HFF-Myc (cell line): Measurements from ENCODE around the gene FGF18.

Experiments used
- DNase-seq: peaks from one replicate; pipeline ENCODE4 v3.0.0-alpha.2; 2011; ENCODE audit warnings: low read depth; ENCODE audit errors: extremely low read depth
- H3K4me3 ChIP-seq: replicated peaks from 2 replicates; pipeline ENCODE4 v1.5.1; 2011; ENCODE audit warnings: low read depth, mild to moderate bottlenecking, control low read depth, low read length
- CTCF ChIP-seq: IDR thresholded peaks from 2 replicates; pipeline ENCODE4 v1.5.1; 2012; ENCODE audit warnings: mild to moderate bottlenecking, low read depth, low read length, control low read depth; ENCODE audit errors: missing control alignments

Gene FGF18

GRCh38 chr5:171431251-171431777, 11.9 kb downstream of the FGF18 start:
- no peak for TF ChIP-seq CTCF
- DNase-seq: no peak
- no peak overlapping the region for H3K4me3 ChIP-seq

- TF ChIP-seq CTCF: no peak
- DNase-seq: no peak
- no peak overlapping the region for H3K4me3 ChIP-seq
Measured at GRCh38 chr5:171432076-171432475, 12.6 kb downstream of the FGF18 start.

GRCh38 chr5:171432583-171433351, 13.3 kb downstream of the FGF18 start:
- H3K4me3 ChIP-seq: no peak overlapping the region
- TF ChIP-seq CTCF: no peak
- no peak for DNase-seq

- H3K4me3 ChIP-seq: no peak overlapping the region
- no peak for DNase-seq
- TF ChIP-seq CTCF: no peak
Measured at GRCh38 chr5:171433352-171433698, 13.9 kb downstream of the FGF18 start.

GRCh38 chr5:171433982-171434676, 14.7 kb downstream of the FGF18 start:
- DNase-seq: no peak
- TF ChIP-seq CTCF: no peak

GRCh38 chr5:171434874-171435273, 15.4 kb downstream of the FGF18 start:
- no peak for TF ChIP-seq CTCF
- H3K4me3 ChIP-seq: no peak overlapping the region
- no peak for DNase-seq

More at GRCh38 chr5:171433982-171434676, 14.7 kb downstream of the FGF18 start:
- H3K4me3 ChIP-seq: no peak overlapping the region
